H1 (cell line): ENCODE data around the gene MPV17L.
"Not testable (repeated sequence)": the region's sequence is repeated elsewhere in the genome, so short reads cannot be mapped to it uniquely, and the experiment has no call there.

ENCODE experiments used
- EP300 ChIP-seq, 2 experiments: IDR thresholded peaks; 1 replicate in 1 of 2; 2 replicates in 1 of 2; pipeline ENCODE4 v1.6.1; 2011 to 2012; ENCODE audit warnings: low read depth in 2 of 2, low read length in 2 of 2, mild to moderate bottlenecking in 2 of 2, borderline replicate concordance in 1 of 2, inconsistent platforms in 1 of 2, moderate library complexity in 1 of 2
- EZH2 ChIP-seq: fragments of 200-600 bp; sonication (generic); IDR thresholded peaks from 2 replicates; pipeline ENCODE4 v1.7.1; 2012; ENCODE audit warnings: low read depth, mild to moderate bottlenecking, moderate library complexity, low read length, inconsistent platforms; ENCODE audit not compliant: severe bottlenecking
- GABPA ChIP-seq: IDR thresholded peaks from 2 replicates; pipeline ENCODE4 v1.6.1; 2011; ENCODE audit warnings: mild to moderate bottlenecking, low read length, moderate library complexity, borderline replicate concordance; ENCODE audit not compliant: insufficient read depth
- KDM1A ChIP-seq: fragments of 200-600, 300-600 bp; sonication (generic); IDR thresholded peaks from 2 replicates; pipeline ENCODE4 v1.7.1; 2016; ENCODE audit warnings: mild to moderate bottlenecking, low read length, borderline replicate concordance
- NRF1 ChIP-seq: IDR thresholded peaks from 2 replicates; pipeline ENCODE4 v1.6.1; 2011; ENCODE audit warnings: mild to moderate bottlenecking, low read depth, low read length, improper control_type of control experiment
- RAD21 ChIP-seq, 2 experiments: IDR thresholded peaks in 1 of 2; conservative IDR thresholded peaks in 1 of 2; 2 replicates each; pipeline ENCODE4 v1.6.1; 2011; ENCODE audit warnings: low read depth in 2 of 2, low read length in 2 of 2, improper control_type of control experiment in 1 of 2, inconsistent platforms in 1 of 2, mild to moderate bottlenecking in 1 of 2, moderate library complexity in 1 of 2
- SIN3A ChIP-seq, 2 experiments: IDR thresholded peaks in 1 of 2; conservative IDR thresholded peaks in 1 of 2; 2 replicates each; pipeline ENCODE4 v1.6.1; 2011 to 2012; ENCODE audit warnings: low read length in 2 of 2, improper control_type of control experiment in 1 of 2, low read depth in 1 of 2, mild to moderate bottlenecking in 1 of 2
- SP1 ChIP-seq: IDR thresholded peaks from 2 replicates; pipeline ENCODE4 v1.6.1; 2011; ENCODE audit warnings: low read depth, low read length
- TF ChIP-seq, protein P1 (sequence below), 3 experiments: IDR thresholded peaks; 1 replicate in 2 of 3; 2 replicates in 1 of 3; pipeline versions ENCODE4 v1.5.1 to v1.6.1; 2011; ENCODE audit warnings: low read length in 3 of 3, mild to moderate bottlenecking in 3 of 3, inconsistent platforms in 2 of 3, low read depth in 1 of 3, moderate library complexity in 1 of 3; ENCODE audit not compliant: insufficient read depth in 1 of 3; ENCODE audit errors: control extremely low read depth in 1 of 3

DNA sequence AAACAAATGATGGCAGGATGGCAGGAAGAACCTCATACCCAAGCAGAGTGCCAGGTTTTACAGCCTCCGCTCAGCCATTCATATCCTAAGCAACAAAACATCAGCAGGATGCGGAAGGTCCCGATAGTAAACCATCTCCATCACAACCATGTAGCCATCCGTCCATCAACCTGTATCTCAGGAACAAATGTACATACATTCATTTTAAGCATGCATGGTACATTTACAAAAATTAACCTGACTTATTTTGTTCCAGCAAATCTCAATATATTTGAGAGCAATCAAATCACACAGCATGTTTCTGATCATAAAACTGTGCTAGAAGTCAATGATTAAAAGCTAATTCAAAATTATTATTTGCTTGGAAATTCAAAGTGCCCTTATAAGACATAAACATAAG is 17.4 kb upstream of the MPV17L start, which contains the start of gene NPIPA5:
- TF ChIP-seq, protein P1, sequence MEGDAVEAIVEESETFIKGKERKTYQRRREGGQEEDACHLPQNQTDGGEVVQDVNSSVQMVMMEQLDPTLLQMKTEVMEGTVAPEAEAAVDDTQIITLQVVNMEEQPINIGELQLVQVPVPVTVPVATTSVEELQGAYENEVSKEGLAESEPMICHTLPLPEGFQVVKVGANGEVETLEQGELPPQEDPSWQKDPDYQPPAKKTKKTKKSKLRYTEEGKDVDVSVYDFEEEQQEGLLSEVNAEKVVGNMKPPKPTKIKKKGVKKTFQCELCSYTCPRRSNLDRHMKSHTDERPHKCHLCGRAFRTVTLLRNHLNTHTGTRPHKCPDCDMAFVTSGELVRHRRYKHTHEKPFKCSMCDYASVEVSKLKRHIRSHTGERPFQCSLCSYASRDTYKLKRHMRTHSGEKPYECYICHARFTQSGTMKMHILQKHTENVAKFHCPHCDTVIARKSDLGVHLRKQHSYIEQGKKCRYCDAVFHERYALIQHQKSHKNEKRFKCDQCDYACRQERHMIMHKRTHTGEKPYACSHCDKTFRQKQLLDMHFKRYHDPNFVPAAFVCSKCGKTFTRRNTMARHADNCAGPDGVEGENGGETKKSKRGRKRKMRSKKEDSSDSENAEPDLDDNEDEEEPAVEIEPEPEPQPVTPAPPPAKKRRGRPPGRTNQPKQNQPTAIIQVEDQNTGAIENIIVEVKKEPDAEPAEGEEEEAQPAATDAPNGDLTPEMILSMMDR (IDR thresholded peaks at IDR 0.05; ENCODE audit: control extremely low read depth in 1 of 3, insufficient read depth in 1 of 3, low read depth in 1 of 3, low read length in 3 of 3): not testable (repeated sequence)
- TF ChIP-seq NRF1; KDM1A; RAD21 (IDR thresholded peaks at IDR 0.05 in 1 of 2, conservative IDR thresholded peaks at IDR 0.05 in 1 of 2; ENCODE audit: low read depth in 2 of 2, low read length in 2 of 2); SP1; EZH2; EP300 (IDR thresholded peaks at IDR 0.05; ENCODE audit: borderline replicate concordance in 1 of 2, low read depth in 2 of 2, low read length in 2 of 2); SIN3A (conservative IDR thresholded peaks at IDR 0.05 in 1 of 2, IDR thresholded peaks at IDR 0.05 in 1 of 2; ENCODE audit: low read depth in 1 of 2, low read length in 2 of 2); GABPA: not testable (repeated sequence)
